ENCODE measurements around the gene BTBD19.
"Not testable (repeated sequence)": the region's sequence is repeated elsewhere in the genome, so short reads cannot be mapped to it uniquely, and the experiment has no call there.

BTBD19 gene

DNA sequence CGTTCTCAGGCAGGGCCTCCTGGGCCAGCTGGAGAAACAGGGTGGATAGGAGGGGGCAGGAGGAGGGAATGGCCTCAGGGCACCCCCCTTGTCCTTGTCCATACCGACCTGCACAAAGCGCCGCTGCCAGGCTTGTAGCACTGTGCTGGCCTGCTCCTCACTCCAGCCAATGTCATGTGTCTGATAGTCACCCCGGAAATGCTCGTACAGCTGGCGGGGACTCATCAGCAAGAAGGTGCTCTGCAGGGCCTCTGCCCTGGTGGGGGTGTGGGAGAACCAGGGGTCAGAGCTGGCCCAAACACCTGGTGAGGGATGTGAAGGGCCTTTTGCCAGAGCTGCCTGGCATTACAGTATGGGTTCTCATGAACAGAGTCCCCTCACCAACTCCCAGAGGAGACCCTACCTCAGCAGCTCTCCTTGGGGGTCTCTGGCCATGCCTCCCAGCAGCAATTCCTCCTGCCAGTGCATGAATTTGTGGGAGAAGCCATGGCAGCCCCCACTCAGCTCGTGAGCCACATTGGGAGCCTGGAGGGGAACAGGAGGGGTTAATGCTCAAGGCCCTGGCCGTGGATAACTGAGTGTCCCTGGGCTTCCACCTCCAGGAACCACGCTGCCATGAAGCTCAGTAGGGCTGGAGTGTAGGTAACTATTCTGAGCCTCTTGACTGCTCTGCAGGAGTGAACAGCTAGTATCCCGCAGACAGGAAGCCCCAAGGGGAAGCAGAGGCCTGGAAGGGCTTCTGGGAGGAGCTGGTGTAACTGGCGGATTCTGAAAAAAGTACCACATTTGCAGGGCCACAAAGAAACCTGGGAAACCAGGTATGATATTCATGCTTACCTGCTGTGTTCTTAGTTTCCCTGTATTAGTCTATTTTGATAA is 21.4 kb downstream of the BTBD19 start:
- DNase-seq = no peak

DNA sequence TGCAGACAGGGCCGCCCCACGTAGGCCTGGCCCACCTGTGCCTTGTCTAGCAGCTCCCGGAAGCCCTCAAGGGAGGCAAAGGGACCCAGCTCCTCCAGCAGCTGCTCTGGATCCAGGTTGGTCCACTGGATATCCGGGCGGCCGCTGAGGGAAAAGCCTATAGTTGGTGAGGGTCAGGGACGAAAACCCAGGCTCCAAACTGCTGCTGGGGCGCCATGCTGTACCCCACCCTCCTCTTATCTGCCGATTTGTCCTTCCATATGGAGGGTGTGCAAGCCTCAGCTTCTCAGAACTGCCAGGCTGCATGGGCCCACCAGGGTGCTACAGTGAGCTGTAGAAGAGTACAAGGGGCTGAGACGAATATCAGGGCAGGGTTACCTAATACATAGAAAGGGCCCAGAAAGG is 22.6 kb downstream of the BTBD19 start:
- DNase-seq = no peak

DNA sequence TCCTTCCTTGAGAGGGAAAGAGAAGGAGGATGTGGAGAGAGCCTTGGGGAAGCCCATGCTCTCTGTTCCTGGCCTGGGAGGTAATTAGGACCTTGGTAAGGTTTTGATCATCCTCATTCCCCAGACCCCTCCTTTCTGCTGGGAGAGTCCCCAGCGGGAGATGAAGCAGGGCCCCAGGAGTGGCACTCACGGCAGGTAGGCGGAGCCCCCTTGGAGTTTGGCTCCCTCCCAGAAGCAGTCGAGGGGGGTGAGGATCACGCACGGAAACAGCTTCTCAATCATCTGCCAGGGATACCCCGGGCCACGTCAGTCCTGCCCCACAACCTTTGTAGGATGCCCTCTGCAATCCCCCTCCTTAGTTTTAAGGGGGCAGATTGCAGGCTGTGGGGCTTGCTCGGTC is 23.2 kb downstream of the BTBD19 start:
- DNase-seq = no peak

- DNase-seq = no peak
Measured at GRCh38 chr1:44832056-44832705, 23.9 kb downstream of the BTBD19 start.

DNA sequence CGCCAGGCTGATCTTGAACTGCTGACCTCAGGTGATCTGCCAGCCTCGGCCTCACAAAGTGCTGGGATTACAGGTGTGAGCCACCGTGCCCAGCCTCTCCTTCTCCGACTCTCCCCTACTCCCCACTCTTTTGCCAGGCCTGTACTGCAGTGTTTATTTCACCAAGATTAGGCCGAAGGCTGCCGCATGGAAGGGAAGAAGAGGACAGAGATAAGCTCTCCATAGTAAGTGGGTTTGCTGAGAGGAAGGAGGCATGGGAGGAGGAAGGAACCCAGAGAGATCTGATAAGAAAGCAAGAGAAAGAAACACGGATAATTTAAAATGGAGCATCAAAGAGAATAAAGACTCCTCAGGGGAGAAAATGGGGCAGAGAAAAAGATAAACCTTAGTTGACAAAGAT is 26.0 kb downstream of the BTBD19 start:
- DNase-seq = no peak

DNA sequence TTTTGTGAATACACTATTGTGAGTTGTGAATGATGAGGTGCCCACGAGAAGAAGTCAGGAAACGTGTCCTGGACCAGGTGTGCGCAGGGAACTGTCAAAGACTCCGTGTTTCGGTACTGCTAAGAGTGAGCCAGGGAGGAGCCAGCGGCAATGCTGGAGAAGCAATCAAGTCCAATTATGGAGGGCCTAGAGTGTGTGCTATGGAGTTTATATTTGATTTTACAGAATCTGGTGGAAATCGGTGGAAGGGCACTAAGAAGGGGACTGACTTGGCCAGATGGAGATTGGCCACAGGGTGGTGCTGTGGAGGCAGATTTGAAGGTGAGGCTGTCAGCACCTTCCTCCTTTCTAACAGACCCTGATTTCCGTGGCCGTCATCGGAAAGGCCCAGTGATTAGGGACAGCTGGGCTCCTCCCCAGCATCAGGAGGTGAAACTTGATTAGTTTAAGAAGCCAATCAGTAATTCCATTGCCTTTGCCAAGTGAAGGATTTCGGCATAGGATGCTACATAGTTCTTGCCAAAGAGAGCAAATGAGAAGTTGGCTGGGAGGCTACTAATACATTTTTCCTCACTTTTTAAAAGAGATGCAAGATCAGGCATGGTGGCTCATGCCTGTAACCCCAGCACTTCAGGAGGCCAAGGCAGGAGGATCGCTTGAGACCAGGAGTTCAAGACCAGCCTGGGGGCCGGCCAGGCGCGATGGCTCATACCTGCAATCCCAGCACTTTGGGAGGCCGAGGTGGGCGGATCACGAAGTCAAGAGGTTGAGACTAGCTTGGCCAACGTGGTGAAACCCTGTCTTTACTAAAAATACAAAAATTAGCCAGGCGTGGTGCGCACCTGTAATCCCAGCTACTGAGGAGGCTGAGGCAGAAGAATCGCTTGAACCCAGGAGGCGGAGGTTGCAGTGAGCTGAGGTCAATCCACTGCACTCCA is 27.7 kb downstream of the BTBD19 start:
- peak; percentile 85 for DNase-seq

DNA sequence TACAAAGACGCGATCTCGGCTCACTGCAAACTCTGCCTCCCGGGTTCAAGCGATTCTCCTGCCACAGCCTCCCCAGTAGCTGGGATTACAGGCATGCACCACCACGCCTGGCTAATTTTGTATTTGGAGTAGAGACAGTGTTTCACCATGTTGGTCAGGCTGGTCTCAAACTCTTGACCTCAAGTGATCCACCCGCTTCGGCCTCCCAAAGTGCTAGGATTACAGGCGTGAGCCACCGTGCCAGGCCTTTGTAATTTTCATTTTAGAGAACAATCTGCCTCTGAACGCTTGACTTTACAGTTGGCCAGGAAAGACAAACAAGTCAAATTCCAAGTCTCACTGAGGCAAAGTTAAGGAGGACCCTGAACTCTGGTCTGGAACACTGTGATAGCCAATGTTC is 30.0 kb downstream of the BTBD19 start:
- not testable (repeated sequence) for DNase-seq

- DNase-seq = no peak
Measured at GRCh38 chr1:44839576-44839975, 31.3 kb downstream of the BTBD19 start.

GRCh38 chr1:44842486-44842861 is 34.2 kb downstream of the BTBD19 start:
- no peak for DNase-seq

DNA sequence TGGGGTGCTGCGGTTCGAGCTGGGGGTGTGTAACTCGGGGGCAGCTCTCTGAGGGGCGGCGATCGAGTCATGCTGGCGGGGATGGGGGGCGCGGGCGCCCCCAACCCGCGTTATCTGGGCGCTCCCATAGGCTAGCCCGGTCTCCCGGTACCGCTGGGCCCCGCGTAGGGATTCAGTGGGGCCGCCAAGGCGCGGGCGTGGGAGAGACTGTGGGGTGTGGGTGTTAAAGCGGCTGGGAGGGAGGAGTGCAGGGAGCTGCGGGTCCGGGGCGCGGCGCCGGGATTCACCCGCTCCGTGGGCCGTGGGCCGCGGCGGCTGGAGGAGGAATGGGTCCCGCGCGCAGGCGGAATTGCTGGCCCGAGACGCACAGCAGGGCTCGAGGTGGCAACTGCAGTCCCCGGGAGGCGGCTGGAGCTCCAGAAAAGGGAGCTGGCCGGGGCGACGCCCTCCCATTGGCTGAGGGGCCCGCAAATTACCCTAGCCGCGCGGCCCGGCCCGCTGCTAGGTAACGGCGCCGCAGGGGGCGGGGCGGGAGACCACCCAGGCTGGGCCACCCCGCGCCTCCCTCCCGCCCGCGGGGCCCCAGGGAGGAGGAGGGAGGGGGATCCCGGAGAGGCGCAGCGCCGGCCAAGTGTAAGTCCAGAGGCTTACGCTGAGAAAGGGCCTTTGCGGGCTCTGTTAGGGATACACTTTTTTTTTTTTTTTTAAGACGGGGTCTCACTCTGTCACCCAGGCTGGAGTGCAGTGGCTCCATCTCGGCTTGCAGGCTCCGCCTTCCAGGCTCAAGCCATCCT is 34.7 kb downstream of the BTBD19 start, which contains the start of gene PTCH2:
TSS of gene PTCH2 (minus strand) at position 392 of the 794 bp plus-strand sequence. CDS start at position 71, 321 bp downstream.
- peak; percentile 79 for DNase-seq

DNA sequence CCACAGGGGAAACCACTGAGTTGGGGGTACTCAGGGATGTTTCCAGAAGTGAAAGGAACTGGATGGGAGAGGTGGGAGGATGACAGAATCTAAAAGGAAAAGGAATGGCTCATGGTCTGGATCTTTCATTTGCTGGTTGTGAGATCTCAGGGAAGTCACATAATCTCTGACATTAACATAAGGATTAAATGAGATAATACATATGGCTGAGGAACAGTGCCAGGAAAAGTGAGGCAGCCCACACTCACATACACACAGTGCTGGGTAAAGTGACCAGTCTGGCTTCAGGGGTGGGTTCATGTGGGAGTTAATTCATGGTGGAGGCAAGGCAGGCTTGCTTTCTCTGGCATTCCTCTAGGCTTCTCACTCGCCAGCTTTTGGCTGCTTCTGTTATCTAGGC is 38.7 kb downstream of the BTBD19 start:
- DNase-seq = no peak

- no peak for DNase-seq
Measured at GRCh38 chr1:44847845-44848244, 39.5 kb downstream of the BTBD19 start.

GRCh38 chr1:44848456-44849181 is 40.3 kb downstream of the BTBD19 start:
- DNase-seq = peak; percentile 48

DNA sequence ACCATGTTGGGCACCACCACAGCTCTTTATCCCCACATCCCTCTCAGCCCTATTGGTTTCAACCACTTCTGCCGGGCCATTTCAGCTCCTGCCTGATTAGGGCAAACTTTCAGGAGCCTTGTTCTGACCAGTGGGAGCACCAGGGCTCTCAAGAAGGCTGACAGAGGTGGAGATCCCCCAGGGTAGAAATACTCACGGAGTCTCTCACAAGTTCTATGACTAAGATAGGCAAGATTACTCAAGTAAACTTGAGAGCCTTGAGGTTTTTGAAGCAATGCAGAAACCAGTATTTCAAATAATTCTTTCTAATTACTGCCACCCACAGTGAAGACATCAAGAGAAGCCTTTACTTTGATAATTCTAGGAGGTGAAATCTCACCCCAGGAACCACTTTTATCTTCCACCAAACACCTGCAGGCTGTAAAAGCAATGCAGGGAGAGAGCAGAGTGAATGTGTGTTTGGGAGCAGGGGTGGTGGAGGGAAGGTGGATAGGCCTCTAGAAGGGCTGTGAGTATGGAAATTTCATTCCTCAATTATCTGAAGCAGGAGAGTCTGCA is 41.3 kb downstream of the BTBD19 start:
- no peak for DNase-seq

DNA sequence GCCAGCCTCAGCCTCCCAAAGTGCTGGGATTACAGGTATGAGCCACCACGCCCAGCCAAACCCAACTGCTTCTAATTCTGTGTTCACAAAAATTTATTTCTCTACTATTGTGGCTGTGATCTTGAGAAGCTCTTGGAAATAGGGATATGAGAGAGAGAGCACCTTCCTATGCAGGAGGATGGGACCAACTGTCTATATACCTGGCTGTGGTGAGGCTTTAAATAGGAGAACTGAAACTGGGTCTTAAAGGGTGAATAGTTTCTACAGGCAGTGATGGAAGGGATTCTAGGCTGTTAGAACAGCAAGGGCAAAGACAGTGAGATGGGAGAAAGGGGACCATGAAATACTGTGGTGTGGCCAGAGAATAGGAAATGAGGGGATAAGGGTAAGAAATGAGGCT is 43.0 kb downstream of the BTBD19 start:
- no peak for DNase-seq

DNA sequence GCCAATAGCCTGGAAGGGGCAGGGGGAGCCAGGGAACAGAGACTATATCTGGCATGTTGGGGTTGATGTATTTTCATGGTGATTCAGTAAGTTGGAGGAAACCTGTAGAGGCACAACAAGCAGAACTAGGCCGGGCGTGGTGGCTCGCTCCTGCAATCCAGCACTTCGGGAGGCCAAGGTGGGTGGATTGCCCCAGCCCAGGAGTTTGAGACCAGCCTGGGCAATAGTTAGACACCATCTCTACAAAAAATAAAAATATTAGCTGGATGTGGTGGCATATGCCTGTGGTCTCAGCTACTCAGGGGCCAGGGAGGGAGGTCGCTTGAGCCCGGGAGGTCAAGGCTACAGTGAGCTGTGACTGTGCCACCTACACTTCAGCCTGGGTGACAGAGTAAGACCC is 44.9 kb downstream of the BTBD19 start:
- DNase-seq = no peak

DNA sequence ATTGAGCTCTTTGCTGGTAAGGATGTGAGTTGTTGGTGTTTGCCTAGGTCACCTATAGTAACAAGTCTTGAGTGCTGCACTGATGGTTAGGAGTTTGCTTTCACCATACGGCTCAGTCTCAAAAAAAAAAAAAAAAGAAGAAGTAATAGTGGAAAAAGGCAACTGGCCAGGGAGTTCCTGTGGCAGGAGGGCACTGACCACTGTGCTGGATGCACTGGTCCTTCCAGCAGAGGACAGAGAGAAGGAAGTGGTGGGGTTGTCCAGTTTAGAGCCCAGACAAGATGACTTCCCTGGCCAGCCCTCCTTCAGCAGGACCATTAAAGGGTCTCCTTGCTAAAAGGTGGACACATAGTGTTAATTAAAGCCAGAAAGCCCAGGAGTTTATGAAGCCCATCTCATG is 46.6 kb downstream of the BTBD19 start:
- DNase-seq = no peak

DNA sequence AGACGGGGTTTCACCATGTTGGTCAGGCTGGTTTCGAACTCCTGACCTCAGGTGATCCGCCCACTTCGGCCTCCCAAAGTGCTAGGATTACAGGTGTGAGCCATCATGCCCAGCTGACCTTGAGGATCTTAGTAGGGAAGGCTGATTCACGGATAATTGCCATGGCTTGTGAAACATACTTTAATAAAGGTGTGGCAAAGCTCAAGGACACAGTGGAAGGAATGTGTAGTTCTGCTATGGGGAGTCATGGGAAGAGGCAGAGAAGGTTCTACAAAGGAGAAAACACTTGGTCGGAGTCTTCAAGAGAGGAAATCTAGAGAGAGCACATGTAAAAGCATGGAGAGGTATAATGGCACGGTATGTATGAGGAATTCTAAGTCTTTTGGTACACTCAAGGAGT is 47.4 kb downstream of the BTBD19 start:
- DNase-seq = no peak

- no peak for DNase-seq
Measured at GRCh38 chr1:44857446-44857845, 49.1 kb downstream of the BTBD19 start.

- DNase-seq = no peak
Measured at GRCh38 chr1:44860331-44860730, 52.0 kb downstream of the BTBD19 start.

DNA sequence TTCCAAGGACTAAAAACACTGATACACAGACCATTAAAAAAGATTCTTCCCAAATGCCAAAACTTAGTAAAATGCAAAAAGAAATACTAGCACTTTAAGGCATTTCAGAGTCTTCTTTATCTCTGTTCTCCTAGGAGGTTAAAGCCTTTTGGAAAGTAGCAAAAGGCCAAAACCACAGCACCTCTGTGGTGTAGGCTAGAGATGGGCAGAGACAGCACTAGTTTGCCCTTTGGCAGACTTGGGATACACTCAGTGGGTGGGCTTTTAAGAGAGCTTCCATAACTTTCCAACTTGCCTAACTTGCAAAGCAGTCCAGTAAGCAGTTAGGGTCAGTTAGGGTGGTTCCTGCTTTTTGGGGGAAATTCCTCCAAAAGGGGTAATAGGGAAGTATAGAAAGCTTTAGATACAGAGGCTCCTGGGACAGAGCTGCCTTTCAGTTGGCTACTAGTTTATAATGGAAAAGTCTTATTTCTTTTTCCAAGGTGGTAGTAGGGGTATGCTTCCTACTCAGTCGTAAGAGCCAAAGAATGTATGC is 52.6 kb downstream of the BTBD19 start:
- DNase-seq = no peak
